Upper lobe of left lung (tissue), 6 donors: ENCODE data around the gene GFOD2. TPM values are rescaled to one million over a fixed set of nuclear protein-coding genes. Genes with fewer than 3 reads are reported as not detected.

Experiments
- ATAC-seq, 2 donors: fragments of 200-7000 bp; cut with Tn5 transposase; one replicate each; pipeline ENCODE4 v1.9.1; 2022; ENCODE audit warnings: mild to moderate bottlenecking in 2 of 2, moderate library complexity in 2 of 2; ENCODE audit not compliant: low FRiP score in 2 of 2
- DNase-seq, 2 donors: peaks; one replicate each; pipeline ENCODE4 v3.0.0-alpha.2; 2019 to 2020
- H3K27ac ChIP-seq, 4 donors: fragments of 200-600 bp; sonication (generic); one replicate each; pipeline ENCODE4 v1.5.1; 2016 to 2019
- H3K27me3 ChIP-seq, 4 donors: fragments of 200-600 bp; sonication (generic); one replicate each; pipeline ENCODE4 v1.5.1; 2017 to 2019
- H3K36me3 ChIP-seq, 4 donors: fragments of 200-600 bp; sonication (generic); one replicate each; pipeline ENCODE4 v1.5.1; 2016 to 2019
- H3K4me1 ChIP-seq, 4 donors: fragments of 200-600 bp; sonication (generic); one replicate each; pipeline ENCODE4 v1.5.1; 2018 to 2019
- H3K4me3 ChIP-seq, 4 donors: fragments of 200-600 bp; sonication (generic); one replicate each; pipeline ENCODE4 v1.5.1; 2017 to 2019; ENCODE audit warnings: mild to moderate bottlenecking in 2 of 4, moderate library complexity in 1 of 4
- H3K9me3 ChIP-seq, 4 donors: fragments of 200-600 bp; sonication (generic); one replicate each; pipeline ENCODE4 v1.5.1; 2018 to 2019
- CTCF ChIP-seq, 6 experiments: fragments of 450-650 bp in 4 of 6; fragments of 200-600 bp in 2 of 6; sonication (generic) in 2 of 6; IDR thresholded peaks; one replicate each; pipeline ENCODE4 v1.5.1; 2016 to 2019; ENCODE audit warnings: antibody characterized with exemption in 6 of 6
- EP300 ChIP-seq, 4 donors: sonication (generic); formaldehyde crosslinking; IDR thresholded peaks; one replicate each; pipeline ENCODE4 v1.5.1; 2017; ENCODE audit warnings: antibody characterized with exemption in 4 of 4, control low read depth in 2 of 4
- POLR2A ChIP-seq, 4 donors: fragments of 450-650 bp; IDR thresholded peaks; one replicate each; pipeline ENCODE4 v1.5.1; 2016 to 2017; ENCODE audit warnings: antibody characterized with exemption in 4 of 4, mild to moderate bottlenecking in 2 of 4
- POLR2AphosphoS5 ChIP-seq, 2 donors: sonication (generic); formaldehyde crosslinking; IDR thresholded peaks; one replicate each; pipeline ENCODE4 v1.5.1; 2017; ENCODE audit warnings: antibody characterized with exemption in 2 of 2
- whole genome bisulfite sequencing, 2 donors: methylation state at CpG; one replicate each; pipeline ENCODE4 v1.1.5; 2017 to 2018; 5-methylcytosine and 5-hydroxymethylcytosine counted together
- total RNA-seq, 6 donors: library from RNA; depleted of rRNA in 4 of 6; stranded (reverse); fragments of >200 nt in 4 of 6; gene quantifications; one replicate each; pipeline versions ENCODE4 v1.1.0 to v1.2.1, GENCODE V29; 2016 to 2021
- donor health status: DM: no; HTN: no; CAD: no; lungs with moderate emphysema.
- donor health status: DM: no; HTN: yes; CAD: no; lungs with severe emphysema.

The GFOD2 gene
- total RNA-seq, 6 donors from 2014 or later = 14.3 to 21.0 (median 17.0) TPM

GRCh38 chr16:67702130-67702529 is 17.0 kb downstream of the GFOD2 start:
- no peak for ATAC-seq
- 95 to 98% methylated on average over 4 of the region's 4 CpGs for WGBS, 2 donors

GRCh38 chr16:67701420-67701819 is 17.7 kb downstream of the GFOD2 start:
- Histone ChIP-seq H3K27ac (no peak overlapping the region), H3K27me3 (no peaks in the 10 kb centered on the region), H3K9me3 (peaks cover 0 to 3% (median 0%) of the 10 kb centered on the region in 4 donors), H3K4me1 (peaks cover 0 to 3% (median 0%) of the 10 kb centered on the region in 4 donors), H3K4me3 (no peak overlapping the region), H3K36me3 (peaks cover 0 to 5% (median 0%) of the 10 kb centered on the region in 4 donors)
- WGBS, 2 donors = 93 to 100% methylated on average over 1 of the region's 1 CpG
- DNase-seq = no peak
- no peak for TF ChIP-seq POLR2AphosphoS5 (IDR thresholded peaks at IDR 0.05)
- no peak for TF ChIP-seq POLR2A (IDR thresholded peaks at IDR 0.05)
- TF ChIP-seq CTCF (IDR thresholded peaks at IDR 0.05) = no peak
- TF ChIP-seq EP300 (IDR thresholded peaks at IDR 0.05) = no peak
- no peak for ATAC-seq

More at GRCh38 chr16:67702130-67702529, 17.0 kb downstream of the GFOD2 start:
- peaks cover 0 to 3% (median 0%) of the 10 kb centered on the region in 4 donors for H3K4me1 ChIP-seq
- no peaks in the 10 kb centered on the region for H3K27me3 ChIP-seq
- H3K4me3 ChIP-seq = no peak overlapping the region
- peaks cover 0 to 5% (median 0%) of the 10 kb centered on the region in 4 donors for H3K36me3 ChIP-seq
- DNase-seq = no peak
- TF ChIP-seq CTCF (IDR thresholded peaks at IDR 0.05) (no peak), POLR2A (IDR thresholded peaks at IDR 0.05) (no peak), EP300 (IDR thresholded peaks at IDR 0.05) (no peak), POLR2AphosphoS5 (IDR thresholded peaks at IDR 0.05) (no peak)
- peaks cover 0 to 3% (median 0%) of the 10 kb centered on the region in 4 donors for H3K9me3 ChIP-seq
- no peak overlapping the region for H3K27ac ChIP-seq

- TF ChIP-seq POLR2AphosphoS5 (IDR thresholded peaks at IDR 0.05) = no peak
- TF ChIP-seq CTCF (IDR thresholded peaks at IDR 0.05) = no peak
- TF ChIP-seq POLR2A (IDR thresholded peaks at IDR 0.05) = no peak
- TF ChIP-seq EP300 (IDR thresholded peaks at IDR 0.05) = no peak
- no peaks in the 10 kb centered on the region for H3K27me3 ChIP-seq
- H3K4me1 ChIP-seq = peaks cover 0 to 3% (median 0%) of the 10 kb centered on the region in 4 donors
- WGBS, 2 donors = 89 to 98% methylated on average over 6 to 7 of the region's 7 CpGs
- ATAC-seq = no peak
- H3K4me3 ChIP-seq = no peak overlapping the region
- H3K36me3 ChIP-seq = peaks cover 0 to 5% (median 0%) of the 10 kb centered on the region in 4 donors
- H3K27ac ChIP-seq = no peak overlapping the region
- H3K9me3 ChIP-seq = peaks cover 0 to 3% (median 0%) of the 10 kb centered on the region in 4 donors
- no peak for DNase-seq
Observed at GRCh38 chr16:67699265-67699664, 19.9 kb downstream of the GFOD2 start.

GRCh38 chr16:67697422-67698185 is 21.5 kb downstream of the GFOD2 start:
- ATAC-seq (no peak), DNase-seq (no peak)
- no peaks in the 10 kb centered on the region for H3K27me3 ChIP-seq
- H3K4me1 ChIP-seq = no peaks in the 10 kb centered on the region
- no peak overlapping the region for H3K4me3 ChIP-seq
- TF ChIP-seq CTCF (IDR thresholded peaks at IDR 0.05) (no peak), POLR2A (IDR thresholded peaks at IDR 0.05) (no peak), POLR2AphosphoS5 (IDR thresholded peaks at IDR 0.05) (no peak), EP300 (IDR thresholded peaks at IDR 0.05) (no peak)
- peak overlapping the region in 1 of 4 donors; percentile 25 for H3K27ac ChIP-seq
- 78 to 86% methylated on average over 4 of the region's 4 CpGs for WGBS, 2 donors
- H3K9me3 ChIP-seq = peaks cover 0 to 3% (median 0%) of the 10 kb centered on the region in 4 donors
- H3K36me3 ChIP-seq = peaks cover 0 to 5% (median 0%) of the 10 kb centered on the region in 4 donors
